Astrocyte of the cerebellum (primary cell): Measurements from ENCODE around the gene RBM23.
A peak's percentile ranks its signal among the peaks of the same experiment; 100 is the strongest.
"Not testable (repeated sequence)": the region's sequence is repeated elsewhere in the genome, so short reads cannot be mapped to it uniquely, and the experiment has no call there.

Experiments
- DNase-seq: peaks from one replicate; pipeline ENCODE4 v3.0.0-alpha.2; 2011; ENCODE audit warnings: low read depth
- H3K4me3 ChIP-seq: 2 replicates; pipeline ENCODE4 v1.5.1; 2011; ENCODE audit warnings: mild to moderate bottlenecking, low read depth, low read length, moderate library complexity
- CTCF ChIP-seq: IDR thresholded peaks from 2 replicates; pipeline ENCODE4 v1.5.1; 2012; ENCODE audit warnings: low read length, low read depth, moderate library complexity, mild to moderate bottlenecking; ENCODE audit errors: missing control alignments
- in situ Hi-C: cut with HindIII; loops from 2 replicates; pipeline ENCODE4 v1.10.0; 2017; ENCODE audit warnings: low sequenced_read_pairs

Gene RBM23

DNA sequence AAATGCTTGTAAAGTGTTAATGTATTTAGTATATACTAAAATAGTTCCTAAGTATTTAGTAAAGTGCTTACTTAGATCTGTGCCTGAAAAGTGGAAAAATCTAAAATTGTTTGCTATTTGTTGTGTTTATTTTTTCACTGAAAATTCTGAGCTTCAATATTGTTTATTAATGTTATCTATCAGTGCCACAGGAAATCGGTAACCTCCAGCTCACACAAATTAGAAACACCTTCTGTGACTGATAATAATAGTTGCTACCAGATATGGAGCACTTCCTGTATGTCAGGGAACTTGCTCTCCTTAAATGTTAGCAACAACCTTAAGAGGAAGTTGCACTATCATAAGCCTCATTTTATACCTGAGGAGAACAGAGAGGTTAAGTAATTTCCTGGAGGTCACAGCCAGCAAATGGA, 48.1 kb downstream of the RBM23 start:
- no peak for DNase-seq
- in situ Hi-C loops, result no loop called here
- H3K4me3 ChIP-seq, result peak overlapping the region; percentile 87
- TF ChIP-seq CTCF, result no peak

DNA sequence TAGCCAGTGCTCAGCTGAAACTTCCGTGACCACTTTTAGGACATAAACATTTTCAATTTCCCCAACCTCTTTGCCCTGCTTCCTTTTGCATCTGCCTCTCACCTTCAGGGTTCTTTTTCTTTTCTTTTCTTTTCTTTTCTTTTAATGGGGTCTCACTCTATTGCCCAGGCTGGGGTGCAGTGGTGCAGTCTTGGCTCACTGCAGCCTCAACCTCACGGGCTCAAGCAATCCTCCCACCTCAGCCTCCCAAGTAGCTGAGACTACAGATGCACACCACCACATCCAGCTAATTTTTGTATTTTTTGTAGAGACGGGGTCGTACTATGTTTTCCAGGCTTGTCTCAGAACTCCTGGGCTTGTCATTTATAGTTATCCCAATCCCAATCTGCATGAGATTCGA, 52.1 kb downstream of the RBM23 start:
- TF ChIP-seq CTCF, result no peak
- no peak for DNase-seq
- no peak overlapping the region for H3K4me3 ChIP-seq
- in situ Hi-C loops, result loop anchor here (5.0 kb wide), 1 partner anchor 85 kb away; no protein-coding TSS in a partner anchor

DNA sequence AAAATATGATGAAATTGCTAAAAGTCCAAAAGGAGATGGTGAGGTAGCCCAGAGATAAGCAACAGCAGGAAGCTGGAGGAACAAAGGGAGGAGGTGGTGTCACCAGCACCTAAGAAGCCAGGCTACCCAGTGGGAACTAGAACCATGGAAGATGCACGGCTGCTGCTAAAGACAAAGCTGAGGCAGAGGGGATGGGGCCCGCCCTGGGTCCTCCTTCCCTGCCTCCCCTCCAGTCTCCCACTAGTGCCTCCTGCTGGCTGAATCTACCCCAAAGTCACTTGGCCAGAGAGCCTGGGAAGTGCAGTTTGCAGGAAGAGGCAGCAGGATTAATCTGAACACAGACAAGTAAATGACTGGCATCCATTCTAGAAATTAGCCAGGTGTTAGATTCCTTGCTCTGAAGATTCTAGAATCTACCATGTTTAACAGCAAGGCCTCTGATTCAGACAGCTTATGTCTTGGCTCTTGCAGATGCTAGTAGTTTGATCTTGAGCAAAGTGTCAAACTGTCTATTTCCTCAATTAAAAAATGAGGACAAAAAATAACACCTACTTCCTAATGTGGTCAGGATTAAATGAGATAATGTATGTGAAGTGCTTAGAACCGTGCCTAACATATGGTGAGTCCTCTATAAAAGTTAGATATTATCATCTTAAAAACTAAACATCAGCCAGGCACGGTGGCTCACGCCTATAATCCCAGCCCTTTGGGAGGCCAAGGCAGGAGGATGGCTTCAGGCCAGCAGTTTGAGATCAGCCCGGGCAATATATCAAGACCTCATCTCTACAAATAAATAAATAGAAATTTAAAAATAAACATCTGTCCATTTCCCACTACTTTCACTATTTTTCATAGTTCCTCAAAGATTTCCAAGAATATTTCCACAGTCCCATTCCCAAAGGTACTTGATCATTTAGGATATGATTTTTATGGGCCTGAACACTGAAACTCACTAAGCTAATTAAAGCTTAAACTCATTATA, 53.2 kb downstream of the RBM23 start:
- TF ChIP-seq CTCF, result peak; percentile 17
- DNase-seq, result no peak
- in situ Hi-C loops, result loop anchor here (5.0 kb wide), 1 partner anchor 83 kb away; no protein-coding TSS in a partner anchor

GRCh38 chr14:22864979-22865378, 54.0 kb downstream of the RBM23 start:
- no peak overlapping the region for H3K4me3 ChIP-seq
- no peak for DNase-seq
- no peak for TF ChIP-seq CTCF
- in situ Hi-C loops, result loop anchor here (5.0 kb wide), 1 partner anchor 83 kb away; no protein-coding TSS in a partner anchor

More for the DNA sequence above, 53.2 kb downstream of the RBM23 start:
- H3K4me3 ChIP-seq, result no peak overlapping the region

- H3K4me3 ChIP-seq, result no peak overlapping the region
- in situ Hi-C loops, result no loop called here
- no peak for TF ChIP-seq CTCF
- no peak for DNase-seq
Observed at GRCh38 chr14:22861651-22862050, 57.3 kb downstream of the RBM23 start.

DNA sequence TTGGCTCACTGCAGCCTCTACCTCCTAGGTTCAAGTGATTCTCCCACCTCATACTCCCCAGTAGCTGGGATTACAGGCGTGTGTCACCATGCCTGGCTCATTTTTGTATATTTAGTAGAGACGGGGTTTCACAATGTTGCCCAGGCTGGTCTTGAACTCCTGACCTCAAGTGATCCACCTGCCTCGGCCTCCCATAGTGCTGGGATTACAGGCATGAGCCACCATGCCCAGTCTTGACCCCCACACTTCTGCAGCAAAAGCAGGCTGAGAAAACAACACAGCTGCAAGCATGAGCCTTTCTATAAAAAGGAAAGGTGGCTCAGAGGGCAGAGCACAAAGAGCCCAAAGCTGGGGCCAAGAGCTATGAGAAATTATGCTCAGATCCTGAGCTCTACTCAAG, 58.6 kb downstream of the RBM23 start:
- DNase-seq, in situ Hi-C loops, H3K4me3 ChIP-seq: not testable (repeated sequence)

DNA sequence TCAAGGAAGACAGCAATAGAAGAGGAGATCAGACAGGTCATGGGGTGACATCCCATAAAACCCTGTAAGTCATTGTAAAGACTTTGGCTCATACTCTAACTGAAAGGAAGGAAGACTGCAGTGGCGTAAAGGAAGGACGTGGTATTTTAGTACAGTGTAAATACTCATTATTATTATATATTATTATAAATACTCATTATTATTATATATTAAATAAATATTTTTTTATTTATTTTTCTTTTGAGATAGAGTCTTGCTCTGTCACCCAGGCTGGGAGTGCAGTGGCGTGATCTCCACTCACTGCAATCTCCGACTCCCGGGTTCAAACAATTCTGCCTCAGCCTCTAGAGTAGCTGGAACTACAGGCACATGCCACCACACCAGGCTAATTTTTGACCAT, 62.5 kb downstream of the RBM23 start:
- no peak overlapping the region for H3K4me3 ChIP-seq
- in situ Hi-C loops, result no loop called here
- DNase-seq, result no peak
- no peak for TF ChIP-seq CTCF
